KOPT-K1 (cell line): ENCODE measurements around the gene TMEM243.

Experiments
- H3K27ac ChIP-seq: fragments of 200-600 bp; sonication (generic); 2 replicates; pipeline ENCODE4 v1.5.1; 2016; ENCODE audit warnings: antibody characterized with exemption, mild to moderate bottlenecking, low read depth, low read length; ENCODE audit not compliant: poor library complexity, severe bottlenecking
- H3K36me3 ChIP-seq: fragments of 200-600 bp; sonication (generic); 2 replicates; pipeline ENCODE4 v1.5.1; 2017; ENCODE audit warnings: antibody characterized with exemption, mild to moderate bottlenecking, low read length, moderate library complexity; ENCODE audit not compliant: insufficient read depth
- H3K9me3 ChIP-seq: fragments of 200-600 bp; sonication (generic); 2 replicates; pipeline ENCODE4 v1.5.1; 2017; ENCODE audit warnings: antibody characterized with exemption, low read length, mild to moderate bottlenecking; ENCODE audit not compliant: insufficient read depth, poor library complexity, severe bottlenecking

Gene TMEM243

DNA sequence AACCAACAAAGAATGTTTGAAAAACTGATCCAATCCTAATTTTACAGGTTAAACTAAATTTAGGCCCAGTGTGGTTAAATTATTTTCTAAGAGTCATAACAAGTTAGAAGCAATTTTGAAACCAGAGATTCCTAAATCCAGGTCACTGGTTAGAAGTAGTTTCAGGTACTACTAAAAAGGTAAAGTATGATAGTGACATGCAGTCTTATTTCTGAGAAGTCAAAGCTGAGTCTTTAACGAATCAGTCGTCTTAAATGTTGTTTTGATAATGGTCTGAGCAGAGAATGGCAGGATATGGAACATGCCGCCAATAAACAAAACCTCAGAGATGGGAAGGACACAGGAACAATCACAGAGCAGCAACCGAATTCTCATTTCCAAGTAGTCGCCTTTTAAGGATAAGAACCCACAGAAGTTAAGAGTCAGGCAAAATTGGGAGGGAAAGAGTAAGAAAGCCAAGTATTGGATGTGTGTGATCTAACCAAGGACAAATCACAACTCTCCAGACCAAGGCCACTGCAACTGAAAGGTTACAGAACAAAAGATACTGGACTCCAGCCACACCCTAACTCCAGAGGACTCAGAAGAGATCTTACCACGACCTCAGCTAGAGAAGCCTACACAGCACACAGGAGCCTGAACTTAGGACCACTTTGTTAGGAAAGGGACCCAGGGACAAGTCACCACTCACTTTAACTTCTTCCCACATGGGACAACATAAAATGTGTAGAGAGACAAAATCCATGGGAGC lies 19.7 kb downstream of the TMEM243 start:
- Histone ChIP-seq H3K36me3 (peaks cover 98% of the 10 kb centered on the region), H3K9me3 (peaks cover 29% of the 10 kb centered on the region), H3K27ac (no peak overlapping the region)

GRCh38 chr7:87199241-87199640 lies 20.3 kb downstream of the TMEM243 start:
- peaks cover 98% of the 10 kb centered on the region for H3K36me3 ChIP-seq
- peaks cover 23% of the 10 kb centered on the region for H3K9me3 ChIP-seq
- no peak overlapping the region for H3K27ac ChIP-seq

GRCh38 chr7:87193912-87194311 lies 25.6 kb downstream of the TMEM243 start:
- no peak overlapping the region for H3K27ac ChIP-seq
- no peaks in the 10 kb centered on the region for H3K9me3 ChIP-seq
- peaks cover 100% of the 10 kb centered on the region for H3K36me3 ChIP-seq

GRCh38 chr7:87192784-87193487 lies 26.6 kb downstream of the TMEM243 start:
- Histone ChIP-seq H3K9me3 (no peaks in the 10 kb centered on the region), H3K27ac (no peak overlapping the region), H3K36me3 (peaks cover 100% of the 10 kb centered on the region)

DNA sequence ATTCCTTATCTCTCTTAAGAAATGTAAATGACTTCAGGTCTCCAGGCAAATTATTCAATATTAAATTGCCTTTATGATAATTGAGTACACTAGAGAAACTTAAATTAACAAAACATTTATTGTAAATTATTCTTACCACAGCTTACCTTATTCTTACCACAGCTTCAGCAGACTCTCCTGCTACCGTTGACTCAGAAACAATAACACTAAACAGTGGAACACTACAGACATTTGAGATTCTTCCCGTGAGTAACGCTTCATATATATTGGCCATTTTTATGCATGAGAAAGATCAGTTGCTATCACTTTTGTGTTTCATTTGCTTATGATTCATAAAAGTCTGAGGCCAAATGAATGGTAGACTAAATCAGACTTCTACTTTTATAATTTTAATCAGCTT lies 28.7 kb downstream of the TMEM243 start:
- H3K27ac ChIP-seq = no peak overlapping the region
- peaks cover 100% of the 10 kb centered on the region for H3K36me3 ChIP-seq
- H3K9me3 ChIP-seq = no peaks in the 10 kb centered on the region

DNA sequence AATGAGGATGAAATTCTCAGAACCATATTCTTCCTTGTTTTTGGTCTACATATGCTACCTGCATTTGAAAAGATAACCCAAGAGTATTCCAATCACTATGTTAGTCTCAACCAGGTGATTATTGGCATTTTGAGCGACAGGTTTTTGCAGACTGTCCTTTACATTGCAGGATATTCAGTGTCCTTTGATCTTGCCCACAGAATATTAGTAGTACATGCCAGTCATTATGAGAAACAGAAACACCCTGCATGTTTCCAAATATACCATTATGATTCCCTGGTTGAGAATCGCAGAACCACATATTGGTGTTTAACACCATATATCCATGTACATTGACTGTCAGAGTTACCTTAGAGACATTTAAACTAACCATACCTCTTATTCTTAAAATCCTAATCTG lies 30.6 kb downstream of the TMEM243 start:
- Histone ChIP-seq H3K36me3 (peaks cover 100% of the 10 kb centered on the region), H3K27ac (no peak overlapping the region), H3K9me3 (no peaks in the 10 kb centered on the region)

DNA sequence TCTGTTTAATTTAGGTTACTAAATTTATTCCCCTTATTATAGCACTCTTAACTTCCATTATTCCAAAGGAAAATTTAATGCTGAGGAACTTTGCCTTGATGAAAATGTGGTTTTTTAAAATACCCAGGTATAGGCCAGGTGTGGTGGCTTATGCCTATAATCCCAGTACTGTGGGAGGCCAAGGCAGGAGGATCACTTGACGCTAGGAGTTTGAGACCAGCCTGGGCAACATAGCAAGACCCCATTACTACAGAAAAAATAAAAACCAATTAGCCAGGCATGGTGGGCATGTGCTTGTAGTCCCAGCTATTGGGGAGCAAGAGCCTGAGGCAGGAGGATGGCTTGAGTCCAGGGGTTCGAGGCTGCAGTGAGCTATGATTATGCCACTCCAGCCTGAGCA lies 32.4 kb downstream of the TMEM243 start:
- H3K36me3 ChIP-seq = peaks cover 100% of the 10 kb centered on the region
- no peak overlapping the region for H3K27ac ChIP-seq
- no peaks in the 10 kb centered on the region for H3K9me3 ChIP-seq

GRCh38 chr7:87179180-87179579 lies 40.4 kb downstream of the TMEM243 start:
- H3K9me3 ChIP-seq = no peaks in the 10 kb centered on the region
- H3K27ac ChIP-seq = no peak overlapping the region
- H3K36me3 ChIP-seq = peaks cover 100% of the 10 kb centered on the region

DNA sequence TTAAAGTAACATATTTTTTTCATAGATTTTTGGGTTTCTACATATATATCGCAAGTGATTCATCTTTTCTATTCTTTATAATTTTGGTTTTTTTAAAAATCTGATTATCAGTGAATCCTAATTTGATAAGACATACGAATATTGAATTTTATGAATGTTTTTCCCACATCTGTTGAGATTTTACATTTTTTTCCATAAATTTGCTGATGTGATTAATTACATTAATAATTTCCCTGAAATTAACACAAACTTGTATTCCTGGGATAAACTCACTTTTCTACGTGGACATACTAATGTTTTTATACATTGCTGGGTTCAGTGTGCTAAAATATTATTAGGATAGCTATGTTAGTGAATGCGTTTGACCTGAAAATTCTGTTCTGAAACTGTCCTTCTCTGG lies 41.2 kb downstream of the TMEM243 start:
- Histone ChIP-seq H3K9me3 (no peaks in the 10 kb centered on the region), H3K27ac (no peak overlapping the region), H3K36me3 (peaks cover 100% of the 10 kb centered on the region)

GRCh38 chr7:87173471-87173870 lies 46.1 kb downstream of the TMEM243 start:
- H3K36me3 ChIP-seq = peaks cover 100% of the 10 kb centered on the region

DNA sequence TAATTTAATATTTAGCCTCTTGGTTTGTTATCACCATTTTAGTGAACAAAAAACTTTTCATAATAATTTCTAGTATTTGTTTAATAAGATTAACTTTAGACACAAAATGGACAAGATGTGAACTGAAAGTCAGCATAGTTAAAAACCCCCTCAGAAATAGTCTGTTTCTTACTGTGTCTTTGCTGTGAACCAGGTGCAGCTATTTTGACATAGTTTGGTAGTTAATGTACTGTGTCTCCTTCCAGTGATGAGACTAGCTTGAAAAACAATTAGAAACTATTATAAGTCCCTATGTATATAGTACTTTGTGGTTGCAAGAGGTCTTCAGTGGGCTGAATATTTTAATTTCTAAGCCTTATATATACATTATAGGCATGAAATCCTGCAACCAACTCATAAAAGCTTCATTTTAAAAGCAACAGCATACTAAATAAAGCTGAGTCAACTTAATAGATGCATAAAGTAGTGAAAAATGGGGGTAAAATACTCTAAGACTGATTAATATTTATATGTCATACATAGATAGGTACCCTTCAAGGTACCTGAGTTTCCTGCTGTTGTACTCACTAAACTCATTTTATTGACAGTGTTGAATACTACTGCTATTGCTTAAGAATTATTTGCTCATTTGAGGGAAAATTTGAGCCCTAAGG lies 48.1 kb downstream of the TMEM243 start:
- peaks cover 100% of the 10 kb centered on the region for H3K36me3 ChIP-seq

More at GRCh38 chr7:87173471-87173870, 46.1 kb downstream of the TMEM243 start:
- no peak overlapping the region for H3K27ac ChIP-seq
- no peaks in the 10 kb centered on the region for H3K9me3 ChIP-seq

GRCh38 chr7:87170828-87171227 lies 48.7 kb downstream of the TMEM243 start:
- H3K27ac ChIP-seq = no peak overlapping the region
- H3K36me3 ChIP-seq = peaks cover 100% of the 10 kb centered on the region
- H3K9me3 ChIP-seq = no peaks in the 10 kb centered on the region

More for the DNA sequence above, 48.1 kb downstream of the TMEM243 start:
- H3K9me3 ChIP-seq = no peaks in the 10 kb centered on the region
- no peak overlapping the region for H3K27ac ChIP-seq

DNA sequence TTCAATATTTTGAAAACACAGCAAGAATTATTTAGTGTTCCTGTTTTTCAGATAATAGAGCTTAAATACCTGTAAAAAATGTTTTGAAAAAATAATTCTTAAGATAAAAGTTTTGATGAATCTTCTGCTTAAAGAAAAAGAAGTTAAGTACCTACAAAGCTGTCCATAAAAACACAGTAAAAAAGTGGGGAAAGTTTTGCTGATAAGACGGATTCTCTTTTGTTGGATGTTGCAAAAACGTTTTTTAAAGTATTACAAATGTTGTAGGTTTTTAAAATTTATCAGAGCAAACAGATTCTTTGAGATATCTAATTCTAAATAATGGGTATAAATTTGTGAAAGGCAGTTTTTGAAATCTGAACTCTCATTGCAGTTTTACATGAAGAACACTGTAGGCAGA lies 55.1 kb downstream of the TMEM243 start:
- peaks cover 98% of the 10 kb centered on the region for H3K36me3 ChIP-seq
- no peaks in the 10 kb centered on the region for H3K9me3 ChIP-seq
- no peak overlapping the region for H3K27ac ChIP-seq

- H3K27ac ChIP-seq = no peak overlapping the region
- H3K9me3 ChIP-seq = no peaks in the 10 kb centered on the region
- H3K36me3 ChIP-seq = peaks cover 87% of the 10 kb centered on the region
Measured at GRCh38 chr7:87159538-87159937, 60.0 kb downstream of the TMEM243 start.

- Histone ChIP-seq H3K9me3 (no peaks in the 10 kb centered on the region), H3K27ac (no peak overlapping the region), H3K36me3 (peaks cover 60% of the 10 kb centered on the region)
Measured at GRCh38 chr7:87156709-87157108, 62.8 kb downstream of the TMEM243 start.
